Measurements from ENCODE around the gene FLT3LG. TPM values are rescaled to one million over a fixed set of nuclear protein-coding genes. Genes with fewer than 3 reads are reported as not detected.

FLT3LG gene
- polyA plus RNA-seq, 1 experiment: 7.7 TPM

- Histone ChIP-seq H3K4me3 (ENCODE audit: low read depth, low read length) (no peak overlapping the region), H3K27me3 (ENCODE audit: control insufficient read depth, insufficient read depth, low read length) (no peaks in the 10 kb centered on the region), H3K36me3 (ENCODE audit: control insufficient read depth, insufficient read depth, low read length) (peaks cover 35% of the 10 kb centered on the region)
- ChIA-PET POLR2A (no interaction called here), CTCF (interaction anchor here (1.0 kb wide), 1 partner anchor 17 kb away, joined by 3 read pairs; no protein-coding TSS in a partner anchor)
- no peak for DNase-seq (ENCODE audit: low read depth)
- TF ChIP-seq CTCF (IDR thresholded peaks at IDR 0.05; ENCODE audit: insufficient read depth, low read depth, low read length): no peak
Measured at GRCh38 chr19:49490287-49491029, 16.4 kb downstream of the FLT3LG start.

GRCh38 chr19:49491030-49491803 is 17.2 kb downstream of the FLT3LG start:
- CTCF ChIA-PET: interaction anchor here (1.0 kb wide), 1 partner anchor 18 kb away, joined by 3 read pairs; no protein-coding TSS in a partner anchor

GRCh38 chr19:49491804-49492572 is 18.0 kb downstream of the FLT3LG start:
- no peak for TF ChIP-seq CTCF (IDR thresholded peaks at IDR 0.05; ENCODE audit: insufficient read depth, low read depth, low read length)
- Histone ChIP-seq H3K27me3 (ENCODE audit: control insufficient read depth, insufficient read depth, low read length) (no peaks in the 10 kb centered on the region), H3K36me3 (ENCODE audit: control insufficient read depth, insufficient read depth, low read length) (peaks cover 35% of the 10 kb centered on the region), H3K4me3 (ENCODE audit: low read depth, low read length) (no peak overlapping the region)
- no peak for DNase-seq (ENCODE audit: low read depth)
- ChIA-PET POLR2A (no interaction called here), CTCF (interaction anchor here (1.0 kb wide), 1 partner anchor 18 kb away, joined by 3 read pairs; no protein-coding TSS in a partner anchor)

More at GRCh38 chr19:49491030-49491803, 17.2 kb downstream of the FLT3LG start:
- no peak for DNase-seq (ENCODE audit: low read depth)
- H3K4me3 ChIP-seq (ENCODE audit: low read depth, low read length): no peak overlapping the region
- peaks cover 35% of the 10 kb centered on the region for H3K36me3 ChIP-seq (ENCODE audit: control insufficient read depth, insufficient read depth, low read length)
- H3K27me3 ChIP-seq (ENCODE audit: control insufficient read depth, insufficient read depth, low read length): no peaks in the 10 kb centered on the region
- POLR2A ChIA-PET: no interaction called here
- TF ChIP-seq CTCF (IDR thresholded peaks at IDR 0.05; ENCODE audit: insufficient read depth, low read depth, low read length): no peak

GRCh38 chr19:49492573-49493405 is 18.8 kb downstream of the FLT3LG start:
- H3K36me3 ChIP-seq (ENCODE audit: control insufficient read depth, insufficient read depth, low read length): peaks cover 39% of the 10 kb centered on the region
- no peaks in the 10 kb centered on the region for H3K27me3 ChIP-seq (ENCODE audit: control insufficient read depth, insufficient read depth, low read length)
- ChIA-PET CTCF (no interaction called here), POLR2A (no interaction called here)
- DNase-seq (ENCODE audit: low read depth): no peak
- no peak for TF ChIP-seq CTCF (IDR thresholded peaks at IDR 0.05; ENCODE audit: insufficient read depth, low read depth, low read length)
- H3K4me3 ChIP-seq (ENCODE audit: low read depth, low read length): no peak overlapping the region
